ENCODE measurements around the gene GLI2. TPM values are rescaled to one million over a fixed set of nuclear protein-coding genes. Genes with fewer than 3 reads are reported as not detected.
A peak's percentile ranks its signal among the peaks of the same experiment; 100 is the strongest.

Gene GLI2
- total and polyA plus RNA-seq, 2 of the 8 experiments (the other 6 are each of a cell fraction or from before 2014, with no cell fraction given) = 18.4 to 46.9 TPM

GRCh38 chr2:120720746-120721375, 14.8 kb upstream of the GLI2 start:
- H2AK5ac ChIP-seq (ENCODE audit: low read depth, low read length) = peak overlapping the region; percentile 39; the same call in 1 of the 2 replicates
- no peak overlapping the region for H3K4me3 ChIP-seq (ENCODE audit: extremely low read depth in 1 of 4, insufficient read depth in 2 of 4, low read depth in 3 of 4, low read length in 4 of 4)
- no peak overlapping the region for H2BK12ac ChIP-seq (ENCODE audit: low read depth, low read length)
- no peak overlapping the region for H3K4me2 ChIP-seq (ENCODE audit: insufficient read depth in 1 of 2, low read depth in 2 of 2, low read length in 2 of 2)
- H2BK5ac ChIP-seq (ENCODE audit: low read depth, low read length) = no peak overlapping the region
- peaks cover 2 to 13% (median 8%) of the 10 kb centered on the region in 4 experiments for H3K27me3 ChIP-seq (replicated peaks in 1 of 4; ENCODE audit: control insufficient read depth in 3 of 4, extremely low read depth in 1 of 4, insufficient read depth in 3 of 4, low read length in 3 of 4)
- H3K4me1 ChIP-seq (replicated peaks in 1 of 4; ENCODE audit: control insufficient read depth in 3 of 4, insufficient read depth in 4 of 4, low read length in 3 of 4) = peaks cover 0 to 5% (median 4%) of the 10 kb centered on the region in 4 experiments; a peak in 6 of 7 replicates
- H3K9ac ChIP-seq (replicated peaks in 1 of 4; ENCODE audit: extremely low read depth in 1 of 4, low read depth in 3 of 4, low read length in 3 of 4) = no peak overlapping the region
- no peak overlapping the region for H3K56ac ChIP-seq (replicated peaks; ENCODE audit: insufficient read length, low read depth, low read length)
- H3K4ac ChIP-seq (replicated peaks; ENCODE audit: insufficient read length, low read depth, low read length) = no peak overlapping the region
- H3K27ac ChIP-seq (ENCODE audit: low read depth, low read length) = no peak overlapping the region
- H2BK20ac ChIP-seq (ENCODE audit: low read length) = 0 out of 2 replicates have a peak overlapping the region, but pooled peaks have one; percentile 48
- no peaks in the 10 kb centered on the region for H4K20me1 ChIP-seq (replicated peaks in 1 of 2; ENCODE audit: control insufficient read depth in 1 of 2, insufficient read depth in 2 of 2, low read length in 2 of 2)
- no peak overlapping the region for H2BK15ac ChIP-seq (ENCODE audit: low read length)
- DNase-seq (ENCODE audit: low read depth in 1 of 2, low spot score in 2 of 2) (no peak), FAIRE-seq (no peak)
- no peak overlapping the region for H3K14ac ChIP-seq (ENCODE audit: insufficient read length)
- no peaks in the 10 kb centered on the region for H3K79me2 ChIP-seq (ENCODE audit: control insufficient read depth in 1 of 2, insufficient read depth in 2 of 2, low read length in 2 of 2)
- 94% methylated on average over 8 of the region's 8 CpGs; no CpG with 5 or more reads in 1 of the 2 experiments for WGBS, 2 experiments (ENCODE audit: extremely low coverage in 1 of 2, insufficient coverage in 1 of 2, insufficient read length in 1 of 2, insufficient replicate concordance in 2 of 2, low coverage in 1 of 2, low lambda C conversion rate in 2 of 2, missing lambda C conversion rate in 1 of 2)
- H4K8ac ChIP-seq (ENCODE audit: extremely low read depth, insufficient read depth, low read length) = no peak overlapping the region
- H3K23me2 ChIP-seq (ENCODE audit: low read depth, low read length) = no peaks in the 10 kb centered on the region
- H2BK120ac ChIP-seq (replicated peaks; ENCODE audit: low read depth, low read length) = no peak overlapping the region
- no peak overlapping the region for H4K5ac ChIP-seq (ENCODE audit: insufficient read length, low read depth, low read length)
- no peak overlapping the region for H3K18ac ChIP-seq (ENCODE audit: extremely low read depth, low read length)
- CTCF ChIA-PET (ENCODE audit: partially characterized antibody) = interaction anchor here (0.7 to 1.8 kb wide), 5 partner anchors 10 to 258 kb away, joined by 3 to 6 read pairs (median 3); no protein-coding TSS in a partner anchor
- no peaks in the 10 kb centered on the region for H3K79me1 ChIP-seq (ENCODE audit: low read depth, low read length)
- no peak overlapping the region for H3K23ac ChIP-seq (ENCODE audit: insufficient read length)
- H2AFZ ChIP-seq (ENCODE audit: low read length) = no peak overlapping the region
- H3K9me3 ChIP-seq (ENCODE audit: insufficient read depth in 2 of 2, low read depth in 1 of 2, low read length in 1 of 2) = peaks cover 3 to 4% of the 10 kb centered on the region in 2 experiments
- H4K91ac ChIP-seq (replicated peaks; ENCODE audit: insufficient read length, low read length) = no peak overlapping the region
- H3K36me3 ChIP-seq (ENCODE audit: control insufficient read depth in 2 of 4, insufficient read depth in 4 of 4, low read length in 3 of 4) = no peaks in the 10 kb centered on the region
- POLR2A ChIA-PET (ENCODE audit: partially characterized antibody) = interaction anchor here (1.0 to 1.7 kb wide), 3 partner anchors 9 to 17 kb away, joined by 3 to 7 read pairs (median 4); no protein-coding TSS in a partner anchor
- TF ChIP-seq CHD2 (IDR thresholded peaks at IDR 0.05; ENCODE audit: low read length) = no peak
- TF ChIP-seq TCF12 (IDR thresholded peaks at IDR 0.05; ENCODE audit: low read depth, low read length) = no peak
- no peak for TF ChIP-seq SP4 (IDR thresholded peaks at IDR 0.05; ENCODE audit: low read length)
- no peak for TF ChIP-seq E2F6 (IDR thresholded peaks at IDR 0.05)

All from H1 (cell line).